Lung (tissue), 12 donors: Measurements from ENCODE around the gene MNX1. TPM values are rescaled to one million over a fixed set of nuclear protein-coding genes. Genes with fewer than 3 reads are reported as not detected.

ENCODE experiments used
- ATAC-seq: fragments of 200-7000 bp; cut with Tn5 transposase; one replicate; pipeline ENCODE4 v1.9.1; 2020; ENCODE audit warnings: moderate number of reproducible peaks; ENCODE audit not compliant: insufficient read depth, low FRiP score
- DNase-seq, 3 donors: peaks; one replicate each; pipeline ENCODE4 v3.0.0-alpha.2; 2013 to 2017
- H3K27ac ChIP-seq, 2 donors: one replicate each; pipeline ENCODE4 v1.5.1; 2013; ENCODE audit warnings: mild to moderate bottlenecking in 2 of 2, moderate library complexity in 2 of 2, control low read depth in 1 of 2, inconsistent platforms in 1 of 2, low read depth in 1 of 2, low read length in 1 of 2
- H3K27me3 ChIP-seq, 3 donors: one replicate each; pipeline ENCODE4 v1.5.1; 2013; ENCODE audit warnings: low read length in 2 of 3; ENCODE audit not compliant: control insufficient read depth in 3 of 3, insufficient read depth in 3 of 3
- H3K36me3 ChIP-seq, 4 donors: one replicate each; pipeline ENCODE4 v1.5.1; 2013; ENCODE audit warnings: low read length in 4 of 4, mild to moderate bottlenecking in 1 of 4, moderate library complexity in 1 of 4; ENCODE audit not compliant: control insufficient read depth in 4 of 4, insufficient read depth in 4 of 4
- H3K4me1 ChIP-seq, 5 donors: one replicate each; pipeline ENCODE4 v1.5.1; 2013; ENCODE audit warnings: low read length in 5 of 5, mild to moderate bottlenecking in 2 of 5, moderate library complexity in 1 of 5; ENCODE audit not compliant: control insufficient read depth in 5 of 5, insufficient read depth in 5 of 5
- H3K4me3 ChIP-seq: one replicate; pipeline ENCODE4 v1.5.1; 2013; ENCODE audit warnings: mild to moderate bottlenecking, control low read depth, moderate library complexity
- H3K9ac ChIP-seq, 2 donors: one replicate each; pipeline ENCODE4 v1.5.1; 2013; ENCODE audit warnings: low read length in 2 of 2, control low read depth in 1 of 2; ENCODE audit not compliant: insufficient read depth in 1 of 2
- H3K9me3 ChIP-seq, 4 donors: one replicate each; pipeline ENCODE4 v1.5.1; 2013; ENCODE audit warnings: low read length in 3 of 4, mild to moderate bottlenecking in 1 of 4, moderate library complexity in 1 of 4; ENCODE audit not compliant: control insufficient read depth in 4 of 4, insufficient read depth in 3 of 4
- CTCF ChIP-seq: IDR thresholded peaks from 2 replicates; pipeline ENCODE4 v1.5.1; 2012; ENCODE audit warnings: mild to moderate bottlenecking; ENCODE audit errors: control extremely low read depth, extremely low read depth
- WGBS, 2 donors: extraction: QIAGEN DNeasy Blood & Tissue Kit; methylation state at CpG; one replicate each; pipeline ENCODE4 v1.1.7; 2013; 5-methylcytosine and 5-hydroxymethylcytosine counted together
- polyA plus RNA-seq, 2 donors: library from polyadenylated mRNA; stranded (reverse); fragments of 200-250 nt; gene quantifications; one replicate each; pipeline ENCODE4 v1.2.1, GENCODE V29; 2013
- total RNA-seq, 2 donors: library from RNA; depleted of rRNA in 1 of 2; stranded (reverse); fragments of >200 nt in 1 of 2; gene quantifications; one replicate each; pipeline ENCODE4 v1.2.1, GENCODE V29; 2014 to 2021
- donor health status: control.
- donor health status: control.
- donor health status: Bipolar disorder and iron deficiency.
- donor health status: healthy.
- donor health status: DM: yes; HTN: yes; CAD: no.

Gene MNX1
- total and polyA plus RNA-seq, 4 donors, result 0.10 to 1.4 TPM; not detected in 2

DNA sequence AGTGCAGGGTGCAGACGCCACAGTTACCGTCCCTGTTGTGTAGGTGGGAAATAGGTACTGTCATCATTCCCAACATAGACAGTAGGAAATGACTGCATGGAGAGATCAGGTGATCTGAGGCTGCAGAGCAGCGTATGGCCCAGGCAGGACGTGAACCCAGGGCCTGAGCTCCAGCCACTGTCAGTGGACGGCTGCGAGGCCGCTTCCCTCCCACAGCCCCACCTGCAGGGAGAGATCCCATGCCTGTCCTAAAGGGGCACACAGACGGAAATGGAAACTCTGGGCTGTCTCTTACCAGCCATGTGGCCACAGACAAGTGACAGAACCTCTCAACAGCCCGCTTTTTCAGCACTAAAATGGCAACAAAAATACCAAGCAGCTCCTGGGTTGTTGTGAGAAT is 44.5 kb upstream of the MNX1 start:
- Histone ChIP-seq H3K27ac (no peak overlapping the region), H3K4me1 (no peaks in the 10 kb centered on the region), H3K9me3 (peaks cover 0 to 9% (median 2%) of the 10 kb centered on the region in 4 donors), H3K9ac (no peak overlapping the region), H3K27me3 (peaks cover 0 to 3% (median 2%) of the 10 kb centered on the region in 3 donors), H3K36me3 (no peaks in the 10 kb centered on the region), H3K4me3 (no peak overlapping the region)
- no peak for TF ChIP-seq CTCF
- WGBS, 2 donors, result 75 to 79% methylated on average over 9 of the region's 9 CpGs
- DNase-seq (no peak), ATAC-seq (no peak)

DNA sequence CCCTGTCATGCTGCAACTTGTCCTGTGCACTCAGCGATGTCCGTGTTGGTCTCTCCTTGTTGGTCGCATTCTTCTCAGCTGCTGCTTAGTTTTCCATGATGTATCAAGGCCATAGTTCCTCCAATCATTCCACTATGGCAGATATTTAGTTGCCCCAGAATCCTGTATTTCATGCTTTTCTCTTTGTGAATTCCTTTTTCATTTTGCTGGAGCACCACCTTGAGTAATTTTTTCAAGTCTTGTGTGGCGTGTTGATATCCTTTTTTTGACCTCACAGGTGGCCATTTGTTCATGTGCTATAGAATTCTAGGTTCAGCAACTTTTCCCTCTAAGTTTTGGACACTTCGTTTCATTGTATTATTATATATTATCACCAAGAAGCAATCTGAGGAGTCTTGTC is 42.7 kb upstream of the MNX1 start:
- Histone ChIP-seq H3K36me3 (no peaks in the 10 kb centered on the region), H3K4me1 (no peaks in the 10 kb centered on the region), H3K9ac (no peak overlapping the region), H3K27ac (no peak overlapping the region), H3K9me3 (peaks cover 0 to 3% (median under 1%) of the 10 kb centered on the region in 4 donors), H3K4me3 (no peak overlapping the region), H3K27me3 (peaks cover 2 to 6% (median 3%) of the 10 kb centered on the region in 3 donors)
- TF ChIP-seq CTCF, result no peak
- DNase-seq (no peak), ATAC-seq (no peak)
- 88 to 95% methylated on average over 5 of the region's 5 CpGs for WGBS, 2 donors

- Histone ChIP-seq H3K27ac (no peak overlapping the region), H3K9me3 (no peaks in the 10 kb centered on the region), H3K9ac (no peak overlapping the region), H3K27me3 (peaks cover 0 to 12% (median 12%) of the 10 kb centered on the region in 3 donors), H3K4me3 (no peak overlapping the region), H3K4me1 (peaks cover 0 to 5% (median 4%) of the 10 kb centered on the region in 5 donors), H3K36me3 (no peaks in the 10 kb centered on the region)
- WGBS, 2 donors, result 71 to 87% methylated on average over 6 of the region's 6 CpGs
- no peak for ATAC-seq
- DNase-seq, result peak in 1 of 3 donors; percentile 45
- no peak for TF ChIP-seq CTCF
Measured at GRCh38 chr7:157047148-157047547, 36.7 kb upstream of the MNX1 start.

- Histone ChIP-seq H3K36me3 (no peaks in the 10 kb centered on the region), H3K9ac (no peak overlapping the region), H3K27ac (no peak overlapping the region), H3K4me3 (no peak overlapping the region), H3K4me1 (peaks cover 0 to 8% (median 5%) of the 10 kb centered on the region in 5 donors), H3K9me3 (no peaks in the 10 kb centered on the region), H3K27me3 (peaks cover 0 to 12% (median 12%) of the 10 kb centered on the region in 3 donors)
- no peak for ATAC-seq
- peak in 1 of 3 donors; percentile 4 for DNase-seq
- 69 to 75% methylated on average over 1 of the region's 1 CpG for WGBS, 2 donors
- no peak for TF ChIP-seq CTCF
Measured at GRCh38 chr7:157046681-157047080, 36.2 kb upstream of the MNX1 start.
